ENCODE data around the gene HACE1. TPM values are rescaled to one million over a fixed set of nuclear protein-coding genes. Genes with fewer than 3 reads are reported as not detected.
"Not testable (repeated sequence)": the region's sequence is repeated elsewhere in the genome, so short reads cannot be mapped to it uniquely, and the experiment has no call there.

Gene HACE1
- total RNA-seq, 1 experiment from 2014 or later: 9.0 TPM

- no peak for DNase-seq (ENCODE audit: low read depth, low spot score)
- in situ Hi-C loops (cut with HindIII; ENCODE audit: low pct_unique_long_range_greater_than_20kb, low sequenced_read_pairs): no loop called here
These were observed 16.5 kb downstream of the HACE1 start for GRCh38 chr6:104843229-104843628.

GRCh38 chr6:104837158-104837557 is 22.6 kb downstream of the HACE1 start:
- in situ Hi-C loops (cut with HindIII; ENCODE audit: low pct_unique_long_range_greater_than_20kb, low sequenced_read_pairs): no loop called here
- DNase-seq (ENCODE audit: low read depth, low spot score): no peak

- in situ Hi-C loops (cut with HindIII; ENCODE audit: low pct_unique_long_range_greater_than_20kb, low sequenced_read_pairs); DNase-seq (ENCODE audit: low read depth, low spot score): not testable (repeated sequence)
These were observed 23.2 kb downstream of the HACE1 start for GRCh38 chr6:104836479-104837020.

- in situ Hi-C loops (cut with HindIII; ENCODE audit: low pct_unique_long_range_greater_than_20kb, low sequenced_read_pairs): no loop called here
These were observed 23.9 kb downstream of the HACE1 start for GRCh38 chr6:104835782-104836181.

GRCh38 chr6:104829183-104829958 is 30.3 kb downstream of the HACE1 start:
- in situ Hi-C loops (cut with HindIII; ENCODE audit: low pct_unique_long_range_greater_than_20kb, low sequenced_read_pairs): no loop called here

More at GRCh38 chr6:104835782-104836181, 23.9 kb downstream of the HACE1 start:
- no peak for DNase-seq (ENCODE audit: low read depth, low spot score)

GRCh38 chr6:104828478-104828877 is 31.2 kb downstream of the HACE1 start:
- in situ Hi-C loops (cut with HindIII; ENCODE audit: low pct_unique_long_range_greater_than_20kb, low sequenced_read_pairs): no loop called here

More at GRCh38 chr6:104829183-104829958, 30.3 kb downstream of the HACE1 start:
- peak; percentile 1 for DNase-seq (ENCODE audit: low read depth, low spot score)

GRCh38 chr6:104820820-104821219 is 38.9 kb downstream of the HACE1 start:
- DNase-seq (ENCODE audit: low read depth, low spot score); in situ Hi-C loops (cut with HindIII; ENCODE audit: low pct_unique_long_range_greater_than_20kb, low sequenced_read_pairs): not testable (repeated sequence)

More at GRCh38 chr6:104828478-104828877, 31.2 kb downstream of the HACE1 start:
- no peak for DNase-seq (ENCODE audit: low read depth, low spot score)

GRCh38 chr6:104816125-104816524 is 43.6 kb downstream of the HACE1 start:
- in situ Hi-C loops (cut with HindIII; ENCODE audit: low pct_unique_long_range_greater_than_20kb, low sequenced_read_pairs): no loop called here
- no peak for DNase-seq (ENCODE audit: low read depth, low spot score)

GRCh38 chr6:104814743-104815142 is 45.0 kb downstream of the HACE1 start:
- in situ Hi-C loops (cut with HindIII; ENCODE audit: low pct_unique_long_range_greater_than_20kb, low sequenced_read_pairs): no loop called here

GRCh38 chr6:104813552-104813951 is 46.2 kb downstream of the HACE1 start:
- in situ Hi-C loops (cut with HindIII; ENCODE audit: low pct_unique_long_range_greater_than_20kb, low sequenced_read_pairs): no loop called here
- no peak for DNase-seq (ENCODE audit: low read depth, low spot score)

More at GRCh38 chr6:104814743-104815142, 45.0 kb downstream of the HACE1 start:
- DNase-seq (ENCODE audit: low read depth, low spot score): no peak

- DNase-seq (ENCODE audit: low read depth, low spot score): no peak
- in situ Hi-C loops (cut with HindIII; ENCODE audit: low pct_unique_long_range_greater_than_20kb, low sequenced_read_pairs): no loop called here
These were observed 50.6 kb downstream of the HACE1 start for GRCh38 chr6:104809116-104809515.

- in situ Hi-C loops (cut with HindIII; ENCODE audit: low pct_unique_long_range_greater_than_20kb, low sequenced_read_pairs); DNase-seq (ENCODE audit: low read depth, low spot score): not testable (repeated sequence)
These were observed 54.4 kb downstream of the HACE1 start for GRCh38 chr6:104805335-104805734.

- in situ Hi-C loops (cut with HindIII; ENCODE audit: low pct_unique_long_range_greater_than_20kb, low sequenced_read_pairs): no loop called here
- DNase-seq (ENCODE audit: low read depth, low spot score): no peak
These were observed 60.5 kb downstream of the HACE1 start for GRCh38 chr6:104799134-104799657.

GRCh38 chr6:104796031-104796785 is 63.5 kb downstream of the HACE1 start:
- DNase-seq (ENCODE audit: low read depth, low spot score): no peak
- in situ Hi-C loops (cut with HindIII; ENCODE audit: low pct_unique_long_range_greater_than_20kb, low sequenced_read_pairs): no loop called here

GRCh38 chr6:104795363-104795762 is 64.4 kb downstream of the HACE1 start:
- DNase-seq (ENCODE audit: low read depth, low spot score): no peak
- in situ Hi-C loops (cut with HindIII; ENCODE audit: low pct_unique_long_range_greater_than_20kb, low sequenced_read_pairs): no loop called here

GRCh38 chr6:104789770-104790190 is 69.9 kb downstream of the HACE1 start:
- in situ Hi-C loops (cut with HindIII; ENCODE audit: low pct_unique_long_range_greater_than_20kb, low sequenced_read_pairs): no loop called here
- DNase-seq (ENCODE audit: low read depth, low spot score): peak; percentile 65

GRCh38 chr6:104788400-104788799 is 71.3 kb downstream of the HACE1 start:
- no peak for DNase-seq (ENCODE audit: low read depth, low spot score)
- in situ Hi-C loops (cut with HindIII; ENCODE audit: low pct_unique_long_range_greater_than_20kb, low sequenced_read_pairs): no loop called here

GRCh38 chr6:104787305-104787704 is 72.4 kb downstream of the HACE1 start:
- no peak for DNase-seq (ENCODE audit: low read depth, low spot score)
- in situ Hi-C loops (cut with HindIII; ENCODE audit: low pct_unique_long_range_greater_than_20kb, low sequenced_read_pairs): no loop called here

Measured in SK-MEL-5 (cell line).